SIG-M5 (cell line): ENCODE results near the gene ISYNA1.

Experiments
- DNase-seq: peaks from one replicate; lab custom pipeline; 2025; lab: John Stamatoyannopoulos, UW

ISYNA1 gene

GRCh38 chr19:18443831-18444230 lies 5.9 kb upstream of the ISYNA1 start:
- DNase-seq, result no peak

DNA sequence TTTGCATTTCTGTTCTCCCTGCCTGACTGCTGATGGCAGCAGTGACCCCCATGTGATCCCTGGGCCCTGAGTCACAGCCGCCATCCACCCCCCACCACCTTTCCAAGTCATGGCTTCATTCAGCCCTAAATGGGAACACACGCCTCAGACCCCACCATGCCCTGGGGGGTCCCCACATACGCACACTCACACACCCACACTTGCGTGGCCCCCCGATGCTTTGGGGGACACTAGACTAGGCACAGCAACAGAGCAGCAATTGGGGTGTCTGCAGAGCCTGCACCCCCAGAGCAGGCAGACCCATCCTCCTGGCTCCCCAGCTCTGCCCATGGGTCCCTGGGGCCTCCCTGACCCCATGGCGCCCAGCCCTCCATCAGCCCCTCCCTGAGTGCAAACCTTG lies 5.5 kb upstream of the ISYNA1 start:
- DNase-seq, result no peak

DNA sequence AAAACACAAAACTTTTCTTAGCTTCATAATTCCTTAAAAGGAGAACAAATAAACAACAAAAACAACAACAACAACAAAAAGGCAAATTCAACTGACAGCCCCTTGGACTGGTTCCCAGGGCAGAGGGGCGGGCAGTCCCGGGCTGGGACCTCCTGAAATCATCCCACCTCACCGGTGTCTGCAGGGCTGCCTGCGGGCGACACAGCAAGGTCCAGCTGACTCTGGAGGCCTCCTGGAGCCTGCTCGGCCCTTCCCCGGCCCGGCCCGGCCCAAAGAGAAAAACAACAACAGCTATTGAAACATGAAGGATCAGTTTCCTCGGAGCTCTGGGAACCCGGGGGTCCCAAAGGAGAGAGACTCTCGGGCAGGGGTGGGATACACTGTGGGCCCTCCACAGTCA lies 5.0 kb upstream of the ISYNA1 start:
- DNase-seq, result no peak

GRCh38 chr19:18441804-18442788 lies 4.2 kb upstream of the ISYNA1 start:
- DNase-seq, result no peak

DNA sequence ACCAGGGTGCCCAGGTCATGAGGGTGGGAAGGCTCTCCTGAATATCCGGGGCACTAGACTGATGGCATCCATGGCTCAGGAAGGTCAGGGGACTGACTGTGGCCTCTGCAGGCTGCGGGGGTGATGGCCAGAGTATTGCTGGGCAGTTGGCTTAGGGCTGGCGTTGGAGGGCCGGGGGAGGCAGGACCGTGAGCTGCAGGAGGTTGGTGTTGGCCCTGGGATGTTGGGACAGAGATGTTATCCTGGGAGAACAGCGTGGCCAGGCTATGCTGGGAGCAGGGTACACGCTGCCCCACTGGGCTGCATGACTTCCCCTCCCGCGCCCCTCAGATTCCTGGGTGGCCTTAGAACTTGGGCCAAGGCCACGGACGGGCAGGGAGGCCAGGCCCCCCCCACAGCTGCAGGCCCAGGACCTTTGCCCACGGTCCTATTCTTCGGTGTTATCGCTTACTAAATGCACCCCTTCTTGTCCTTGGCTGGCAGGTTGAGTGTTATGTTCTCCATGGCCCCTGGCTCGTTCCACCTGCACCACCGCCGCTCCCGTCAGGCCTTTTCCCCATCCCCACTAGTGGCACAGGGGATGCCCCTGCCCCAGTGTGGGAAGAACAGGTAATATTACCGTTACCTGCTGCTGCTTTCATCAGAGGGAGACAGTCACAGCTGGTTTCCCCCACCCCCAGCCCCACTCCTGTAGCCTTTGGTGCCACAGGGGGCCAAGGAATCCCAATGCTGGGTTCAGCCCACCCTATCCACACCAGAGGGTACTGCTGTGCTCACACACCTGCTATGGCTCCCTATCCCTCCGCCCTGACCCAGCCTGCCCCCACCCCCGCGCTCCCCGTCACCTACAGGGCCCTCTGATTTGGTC lies 3.2 kb upstream of the ISYNA1 start:
- no peak for DNase-seq

- no peak for DNase-seq
Observed at GRCh38 chr19:18440415-18440877, 2.5 kb upstream of the ISYNA1 start.

GRCh38 chr19:18439910-18440237 lies 1.9 kb upstream of the ISYNA1 start:
- DNase-seq, result no peak

- DNase-seq, result no peak
Observed at GRCh38 chr19:18439025-18439909, 1.3 kb upstream of the ISYNA1 start.

DNA sequence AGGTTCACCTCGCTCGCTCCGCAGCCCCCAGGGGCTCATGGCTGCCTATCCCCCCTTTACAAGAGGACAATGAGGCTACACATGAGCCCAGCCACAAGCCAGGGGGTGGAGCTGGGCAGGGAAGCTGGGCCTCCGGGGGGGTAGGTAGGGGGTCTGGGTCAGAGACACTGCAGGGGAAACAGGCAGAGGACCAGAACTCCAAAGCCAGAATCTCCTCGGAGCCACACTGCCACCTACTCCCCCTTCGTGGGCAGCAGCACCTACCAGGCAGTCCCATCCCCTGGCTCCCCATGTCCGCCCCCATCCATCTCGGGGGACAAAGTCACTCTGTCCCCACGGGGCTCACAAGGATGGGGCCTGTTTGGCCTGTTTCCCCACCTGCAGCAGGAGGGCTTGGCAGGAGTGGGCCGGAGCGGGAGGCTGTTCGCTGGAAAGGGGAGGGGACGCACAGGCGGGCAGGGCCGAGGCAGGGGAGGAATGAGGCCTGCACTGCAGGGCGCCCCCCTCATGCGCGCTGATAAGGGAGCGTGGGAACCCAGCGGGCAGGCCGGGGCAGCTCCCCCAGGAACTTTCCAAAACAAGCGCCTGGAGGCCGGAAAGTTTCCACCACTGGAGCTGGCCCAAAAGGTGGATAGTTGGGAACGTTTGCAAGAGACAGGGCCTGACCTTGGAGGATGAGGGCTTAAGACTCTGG lies 545 bp upstream of the ISYNA1 start:
- no peak for DNase-seq

DNA sequence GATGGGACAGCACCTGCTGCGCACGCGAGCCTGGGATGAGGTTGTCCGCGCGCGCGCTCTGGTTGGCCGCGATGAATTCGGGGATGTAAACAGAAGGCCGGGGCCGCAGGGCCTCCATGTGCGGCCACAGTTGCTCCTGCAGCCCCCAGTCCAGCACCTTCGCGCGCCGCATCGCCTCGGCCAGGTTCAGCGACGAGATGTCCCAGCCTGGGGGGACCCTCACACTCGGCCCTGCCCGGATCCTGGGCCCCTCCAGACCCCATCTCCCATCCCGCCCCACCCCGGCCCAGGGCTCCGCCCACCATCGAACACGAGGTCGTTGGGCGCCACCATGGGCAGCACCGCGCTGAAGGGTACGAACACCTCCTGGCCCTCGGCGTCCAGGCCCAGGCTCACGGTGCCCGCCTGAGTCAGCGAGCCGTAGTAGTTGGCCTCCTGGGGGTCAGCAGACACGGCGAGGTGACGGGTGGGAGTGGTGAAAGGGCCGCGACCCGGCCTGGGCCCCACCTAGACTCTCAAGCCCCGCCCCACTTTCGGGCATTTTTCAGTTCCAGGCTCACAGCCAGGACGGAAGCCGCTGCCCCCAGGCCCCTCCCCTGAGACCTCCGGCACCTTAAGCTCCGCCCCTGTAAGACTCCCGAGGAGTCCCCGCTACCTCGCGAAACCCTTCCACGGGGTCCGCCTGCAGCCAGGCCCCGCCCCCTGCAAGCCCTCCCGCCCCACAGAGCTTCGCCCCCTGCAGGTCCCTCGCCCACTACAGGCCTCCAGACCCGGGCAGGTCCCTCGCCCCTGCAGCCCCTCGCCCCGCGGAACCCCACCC lies 1.1 kb downstream of the ISYNA1 start:
- no peak for DNase-seq

- DNase-seq, result no peak
Observed at GRCh38 chr19:18435842-18436670, 1.9 kb downstream of the ISYNA1 start.

- no peak for DNase-seq
Observed at GRCh38 chr19:18435178-18435841, 2.6 kb downstream of the ISYNA1 start.

GRCh38 chr19:18434411-18435175 lies 3.3 kb downstream of the ISYNA1 start:
- DNase-seq, result no peak

- no peak for DNase-seq
Observed at GRCh38 chr19:18433735-18434398, 4.1 kb downstream of the ISYNA1 start.

DNA sequence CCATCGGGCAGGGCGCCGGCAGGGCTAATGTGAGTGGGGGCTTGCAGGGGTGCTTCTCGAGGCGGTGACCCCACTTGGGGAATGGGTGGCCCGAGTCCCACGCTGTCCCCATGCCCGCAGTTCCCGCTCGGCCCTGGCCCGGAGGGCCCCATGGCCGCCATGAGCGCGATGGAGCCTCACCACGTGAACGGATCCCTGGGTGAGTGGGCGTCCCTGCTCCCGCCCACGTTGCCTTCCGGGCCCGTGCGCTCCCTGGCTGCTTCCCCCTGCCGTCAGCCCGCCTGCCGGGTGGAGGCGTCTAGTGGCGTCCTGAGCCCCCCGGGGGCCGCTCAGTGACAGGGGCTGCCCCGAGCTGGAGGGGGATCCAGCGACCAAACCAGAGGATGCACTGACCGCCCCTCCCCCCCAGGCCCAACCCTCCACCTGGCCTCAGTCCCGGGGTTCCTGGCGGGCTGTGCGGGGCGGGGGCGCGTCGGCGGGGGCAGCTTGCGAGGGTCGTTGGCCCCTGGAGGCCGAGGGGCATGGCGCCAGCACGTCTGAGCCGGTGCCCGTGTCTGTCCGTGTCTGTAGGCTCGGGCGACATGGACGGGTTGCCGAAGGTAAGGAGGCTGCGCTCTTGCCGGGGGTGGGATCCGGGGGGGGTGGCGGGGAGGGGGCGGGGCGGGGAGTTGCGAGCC lies 4.8 kb downstream of the ISYNA1 start:
- DNase-seq, result no peak

DNA sequence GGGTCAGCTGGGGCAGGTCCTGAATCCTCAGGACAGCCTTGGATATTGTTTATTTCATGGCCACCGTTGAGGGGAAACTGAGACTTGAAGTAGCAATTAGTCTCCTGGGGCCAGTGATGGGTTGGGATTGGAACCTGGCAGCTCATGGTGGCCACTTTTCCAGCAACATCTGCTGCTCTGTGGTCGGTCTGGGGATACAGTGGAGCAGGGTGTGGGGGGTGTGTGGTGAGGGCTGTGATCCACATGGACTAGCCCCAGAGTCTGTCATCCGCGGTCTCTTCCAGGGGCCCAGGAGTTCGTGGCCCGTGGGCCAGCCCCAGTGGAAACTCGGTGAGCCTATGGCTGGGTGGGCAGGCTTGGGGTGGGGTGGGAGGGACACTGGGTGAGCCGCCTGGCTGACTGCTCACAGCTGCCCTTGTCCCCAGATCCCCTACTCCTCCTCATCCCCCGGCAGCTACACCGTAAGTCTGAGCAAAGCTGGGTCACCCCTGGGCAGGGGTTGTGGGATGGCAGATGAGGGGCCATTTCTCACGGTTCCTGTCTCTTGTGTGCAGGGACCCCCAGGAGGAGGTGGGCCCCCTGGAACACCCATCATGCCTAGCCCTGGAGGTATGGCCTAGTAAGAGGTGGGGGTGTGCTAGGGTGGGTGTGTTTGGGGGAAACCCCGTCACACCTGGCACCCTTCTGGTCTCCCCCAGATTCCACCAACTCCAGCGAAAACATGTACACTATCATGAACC lies 5.5 kb downstream of the ISYNA1 start:
- DNase-seq, result no peak
